K562 (cell line): ENCODE data around the gene LEO1. TPM values are rescaled to one million over a fixed set of nuclear protein-coding genes. Genes with fewer than 3 reads are reported as not detected.

Experiments
- ARID1B ChIP-seq: fragments of 450-650 bp; IDR thresholded peaks from 2 replicates; pipeline ENCODE4 v1.6.1; 2016; ENCODE audit warnings: antibody characterized with exemption, mild to moderate bottlenecking, inconsistent platforms
- BDP1 ChIP-seq: IDR thresholded peaks from 3 replicates; pipeline ENCODE4 v1.6.1; 2011; ENCODE audit not compliant: insufficient read length, insufficient read depth
- FOXK1 ChIP-seq: sonication (generic); formaldehyde crosslinking; IDR thresholded peaks from 2 replicates; pipeline ENCODE4 v1.8.0; 2022; ENCODE audit warnings: missing genetic modification reagents, mild to moderate bottlenecking, borderline replicate concordance
- ID3 ChIP-seq, 2 experiments: fragments of 250-450 bp in 1 of 2; fragments of 450-650 bp in 1 of 2; sonication (Bioruptor Pico) in 1 of 2; IDR thresholded peaks; 2 replicates each; pipeline versions ENCODE4 v1.6.1 to v1.8.0; 2016 to 2021; ENCODE audit warnings: mild to moderate bottlenecking in 2 of 2, moderate library complexity in 2 of 2, missing compliant biosample characterization in 1 of 2, missing genetic modification characterization in 1 of 2
- ILK ChIP-seq: fragments of 450-650 bp; IDR thresholded peaks from 2 replicates; pipeline ENCODE4 v1.6.1; 2016; ENCODE audit warnings: missing genetic modification characterization, low read depth, mild to moderate bottlenecking, missing compliant biosample characterization, moderate library complexity, borderline replicate concordance
- IRF9 ChIP-seq: fragments of 450-650 bp; IDR thresholded peaks from 2 replicates; pipeline ENCODE4 v1.6.1; 2016; ENCODE audit warnings: missing biosample characterization, missing genetic modification characterization
- MBD1 ChIP-seq: fragments of 250-450 bp; sonication (Bioruptor Pico); IDR thresholded peaks from 2 replicates; pipeline ENCODE4 v1.8.0; 2022; ENCODE audit warnings: inconsistent platforms
- MBD2 ChIP-seq: sonication (generic); IDR thresholded peaks from 2 replicates; pipeline ENCODE4 v1.6.1; 2016; ENCODE audit warnings: low read depth, borderline replicate concordance
- MLLT1 ChIP-seq, 2 experiments: fragments of 450-650 bp; IDR thresholded peaks; 2 replicates each; pipeline ENCODE4 v1.6.1; 2016
- NR2C1 ChIP-seq, 2 experiments: fragments of 450-650 bp; IDR thresholded peaks; 2 replicates each; pipeline ENCODE4 v1.6.1; 2017; ENCODE audit warnings: mild to moderate bottlenecking in 2 of 2, antibody characterized with exemption in 1 of 2, inconsistent platforms in 1 of 2, missing compliant biosample characterization in 1 of 2, missing genetic modification characterization in 1 of 2
- POLR2B ChIP-seq: fragments of 450-650 bp; IDR thresholded peaks from 2 replicates; pipeline ENCODE4 v1.6.1; 2018; ENCODE audit warnings: low read depth; ENCODE audit not compliant: partially characterized antibody
- RAD51 ChIP-seq: fragments of 450-650 bp; IDR thresholded peaks from 2 replicates; pipeline ENCODE4 v1.7.1; 2016; ENCODE audit warnings: low read depth, mild to moderate bottlenecking, borderline replicate concordance
- SMARCB1 ChIP-seq: IDR thresholded peaks from 2 replicates; pipeline ENCODE4 v1.6.1; 2011; ENCODE audit warnings: improper control_type of control experiment, low read depth; ENCODE audit not compliant: insufficient read length
- ZBTB9 ChIP-seq: fragments of 450-650 bp; formaldehyde crosslinking; IDR thresholded peaks from 2 replicates; pipeline ENCODE4 v1.4.0; 2020; ENCODE audit warnings: mild to moderate bottlenecking, moderate library complexity
- ZKSCAN8 ChIP-seq: fragments of 200-800 bp; sonication (Bioruptor generic); IDR thresholded peaks from 2 replicates; pipeline ENCODE4 v1.6.1; 2016; ENCODE audit warnings: missing genetic modification characterization, missing compliant biosample characterization
- ZNF121 ChIP-seq: sonication (generic); formaldehyde crosslinking; conservative IDR thresholded peaks from 2 replicates; pipeline ENCODE4 v1.8.0; 2022; ENCODE audit warnings: missing genetic modification reagents
- ZNF217 ChIP-seq: sonication (generic); formaldehyde crosslinking; IDR thresholded peaks from 2 replicates; pipeline ENCODE4 v1.8.0; 2022; ENCODE audit warnings: mild to moderate bottlenecking, missing genetic modification reagents
- ZNF316 ChIP-seq: fragments of 450-650 bp; IDR thresholded peaks from 2 replicates; pipeline ENCODE4 v1.6.1; 2016
- ZNF589 ChIP-seq: fragments of 200-800 bp; sonication (Bioruptor generic); IDR thresholded peaks from 2 replicates; pipeline ENCODE4 v1.6.1; 2016; ENCODE audit warnings: low read depth, missing genetic modification characterization, missing compliant biosample characterization
- ZSCAN32 ChIP-seq: fragments of 450-650 bp; formaldehyde crosslinking; IDR thresholded peaks from 2 replicates; pipeline ENCODE4 v1.4.0; 2020; ENCODE audit warnings: mild to moderate bottlenecking, moderate library complexity
- polyA plus RNA-seq, 8 experiments: library from polyadenylated mRNA; depleted of rRNA in 4 of 8; stranded (reverse) in 5 of 8; unstranded in 3 of 8; fragments of >200 nt; fragmentation: Nextera tagmentation in 2 of 8; fragmentation: Illumina TruSeq in 1 of 8; extraction: Ambion mirVana in 2 of 8; extraction: Trizol in 1 of 8; gene quantifications; 2 replicates each; pipeline versions ENCODE4 v1.2.1 to v1.2.3, GENCODE V29; 2011 to 2014; ENCODE audit warnings: inconsistent platforms in 1 of 8, missing spikeins in 1 of 8
- total RNA-seq, 7 experiments: library from RNA; depleted of rRNA in 6 of 7; stranded (reverse); fragments of >200 nt in 6 of 7; fragmentation: Illumina TruSeq in 2 of 7; extraction: Trizol in 2 of 7; gene quantifications; 2 replicates each; pipeline versions ENCODE4 v1.2.1 to v1.2.3, GENCODE V29; 2011 to 2021; ENCODE audit warnings: low replicate concordance in 1 of 7

LEO1 gene
- total and polyA plus RNA-seq, 9 of the 15 experiments (the other 6 are each of a cell fraction or from before 2014, with no cell fraction given): 8.4 to 48.3 (median 37.9) TPM

- TF ChIP-seq MLLT1 (IDR thresholded peaks at IDR 0.05): peak in 1 of 2 experiments; percentile 75; a peak in 1 of 4 replicates
- TF ChIP-seq MBD2: peak; percentile 24; the same call in 1 of the 2 replicates
- peak; percentile 51; the same call in 1 of the 2 replicates for TF ChIP-seq ARID1B
- TF ChIP-seq ZKSCAN8: no peak
- TF ChIP-seq MBD1 (CRISPR knock-in tag): no peak
- TF ChIP-seq BDP1: no peak
- no peak for TF ChIP-seq NR2C1 (IDR thresholded peaks at IDR 0.05)
- TF ChIP-seq NR2C1 (tag; IDR thresholded peaks at IDR 0.05): no peak
- TF ChIP-seq ILK: no peak
- TF ChIP-seq ID3 (CRISPR knock-in tag; IDR thresholded peaks at IDR 0.05): no peak
- TF ChIP-seq ID3 (tag; IDR thresholded peaks at IDR 0.05): peak; percentile 82; the same call in 1 of the 2 replicates
- 0 out of 2 replicates have a peak, but pooled peaks have one; percentile 76 for TF ChIP-seq FOXK1
- no peak for TF ChIP-seq ZSCAN32 (CRISPR knock-in tag)
- TF ChIP-seq ZNF217 (CRISPR knock-in tag): no peak
- no peak for TF ChIP-seq ZNF316
- TF ChIP-seq ZNF589: peak; percentile 85; the same call in 1 of the 2 replicates
- TF ChIP-seq RAD51: peak; percentile 45; the same call in 1 of the 2 replicates
- no peak for TF ChIP-seq ZNF121 (CRISPR knock-in tag)
- no peak for TF ChIP-seq IRF9 (tag)
- TF ChIP-seq POLR2B: peak; percentile 70
- no peak for TF ChIP-seq SMARCB1
- peak; percentile 40; the same call in 1 of the 2 replicates for TF ChIP-seq ZBTB9
Measured at GRCh38 chr15:52018693-52019393, 47.3 kb upstream of the LEO1 start, which contains the start of gene MAPK6 (continued).
